HepG2 (cell line): ENCODE data around the gene CYP11A1. TPM values are rescaled to one million over a fixed set of nuclear protein-coding genes. Genes with fewer than 3 reads are reported as not detected.

Experiments used
- ATAC-seq: fragments of 200-7000 bp; cut with Tn5 transposase; 3 replicates; pipeline ENCODE4 v1.9.1; 2020; ENCODE audit warnings: mild to moderate bottlenecking, moderate library complexity
- BruUV-seq: library from RNA; stranded (reverse); fragments of 400-500 nt; replicated peaks from 2 replicates; lab custom pipeline; 2021; lab: Mats Ljungman, UMichigan
- CTCF ChIA-PET: fragments of 300-600 bp; formaldehyde crosslinking; extraction: SDS; loops from one replicate; lab custom pipeline; 2021; ENCODE audit warnings: low total read pairs, inconsistent platforms, low intra/inter-chr PET ratio; lab: Yijun Ruan, JAX
- POLR2A ChIA-PET: fragments of 350-600 bp; sonication (Branson Sonifier 250); formaldehyde crosslinking; loops from one replicate; lab custom pipeline; 2020; ENCODE audit warnings: antibody characterized with exemption, inconsistent platforms; lab: Yijun Ruan, JAX
- DNase-seq: peaks from one replicate; pipeline ENCODE4 v3.0.0-alpha.2; 2015; ENCODE audit warnings: low spot score
- FAIRE-seq: peaks from 3 replicates; lab custom pipeline; 2011; peaks lifted over from hg19 to GRCh38; lab: Jason Lieb, UNC
- H2AFZ ChIP-seq: one replicate; pipeline ENCODE4 v1.6.1; 2011; ENCODE audit warnings: low read length, inconsistent platforms
- H3K27ac ChIP-seq: fragments of 300-600 bp; 3 replicates; pipeline ENCODE4 v1.8.0; 2011; ENCODE audit warnings: mixed run types, mild to moderate bottlenecking, mixed read lengths, low read length, inconsistent platforms; ENCODE audit not compliant: insufficient read depth; ENCODE audit errors: extremely low read length
- H3K27me3 ChIP-seq, 2 experiments: fragments of 200-600 bp in 1 of 2; 2 replicates in 1 of 2; 3 replicates in 1 of 2; pipeline versions ENCODE4 v1.6.0 to v1.8.0; 2011; ENCODE audit warnings: low read length in 2 of 2, mild to moderate bottlenecking in 2 of 2, moderate library complexity in 2 of 2, inconsistent platforms in 1 of 2; ENCODE audit not compliant: insufficient read depth in 2 of 2, control insufficient read depth in 1 of 2
- H3K36me3 ChIP-seq, 2 experiments: fragments of 200-600 bp in 1 of 2; replicated peaks in 1 of 2; 2 replicates in 1 of 2; 3 replicates in 1 of 2; pipeline versions ENCODE4 v1.5.1 to v1.8.0; 2011; ENCODE audit warnings: low read length in 2 of 2, inconsistent platforms in 1 of 2; ENCODE audit not compliant: insufficient read depth in 2 of 2, control insufficient read depth in 1 of 2
- H3K4me1 ChIP-seq: 2 replicates; pipeline ENCODE4 v1.5.1; 2012; ENCODE audit warnings: low read length, inconsistent platforms; ENCODE audit not compliant: insufficient read depth
- H3K4me2 ChIP-seq: 2 replicates; pipeline ENCODE4 v1.6.0; 2011; ENCODE audit warnings: low read depth, low read length, inconsistent platforms
- H3K4me3 ChIP-seq, 3 experiments: fragments of 200-600 bp in 1 of 3; sonication (generic), shearing (Covaris generic) in 1 of 3; replicated peaks in 1 of 3; 2 replicates each; pipeline ENCODE4 v1.5.1; 2011 to 2016; ENCODE audit warnings: low read length in 3 of 3, inconsistent platforms in 2 of 3, low read depth in 2 of 3, mild to moderate bottlenecking in 2 of 3, control low read depth in 1 of 3, mixed read lengths in 1 of 3; ENCODE audit not compliant: insufficient read depth in 1 of 3
- H3K79me2 ChIP-seq: one replicate; pipeline ENCODE4 v1.6.1; 2011; ENCODE audit warnings: low read length, inconsistent platforms; ENCODE audit not compliant: insufficient read depth
- H3K9ac ChIP-seq: 2 replicates; pipeline ENCODE4 v1.6.0; 2011; ENCODE audit warnings: mild to moderate bottlenecking, low read depth, low read length, inconsistent platforms; ENCODE audit not compliant: insufficient read depth
- H3K9me3 ChIP-seq: 2 replicates; pipeline ENCODE4 v1.5.1; 2012; ENCODE audit warnings: mild to moderate bottlenecking, low read length
- H4K20me1 ChIP-seq: 2 replicates; pipeline ENCODE4 v1.6.0; 2011; ENCODE audit warnings: inconsistent platforms, mild to moderate bottlenecking, low read length, moderate library complexity; ENCODE audit not compliant: insufficient read depth
- HNRNPH1 ChIP-seq: fragments of 200-400 bp; formaldehyde crosslinking; optimal IDR thresholded peaks from 2 replicates; pipeline ENCODE3; 2017; ENCODE audit warnings: mild to moderate bottlenecking, low read depth, low read length
- KDM3A ChIP-seq: IDR thresholded peaks from 2 replicates; pipeline ENCODE4 v1.6.1; 2018; ENCODE audit warnings: low read depth, missing compliant biosample characterization
- POLR2G ChIP-seq: fragments of 200-400 bp; formaldehyde crosslinking; IDR thresholded peaks from 2 replicates; pipeline ENCODE4 v1.6.1; 2018; ENCODE audit warnings: mild to moderate bottlenecking, low read depth, low read length, moderate library complexity
- SALL1 ChIP-seq: sonication (generic); formaldehyde crosslinking; IDR thresholded peaks from 2 replicates; pipeline ENCODE4 v1.8.0; 2022; ENCODE audit warnings: mild to moderate bottlenecking, missing genetic modification reagents
- TFAP4 ChIP-seq: sonication (generic); IDR thresholded peaks from 2 replicates; pipeline ENCODE4 v1.6.1; 2016; ENCODE audit warnings: low read depth, borderline replicate concordance
- ZBTB40 ChIP-seq, 2 experiments: fragments of 450-650 bp in 1 of 2; sonication (generic) in 1 of 2; formaldehyde crosslinking in 1 of 2; IDR thresholded peaks; 2 replicates each; pipeline versions ENCODE4 v1.6.1 to v1.8.0; 2016 to 2022; ENCODE audit warnings: antibody characterized with exemption in 1 of 2, mild to moderate bottlenecking in 1 of 2, missing genetic modification reagents in 1 of 2
- ZFP36 ChIP-seq: fragments of 150-350 bp; IDR thresholded peaks from 2 replicates; pipeline ENCODE4 v1.6.1; 2018; ENCODE audit warnings: borderline replicate concordance, low read length, low read depth; ENCODE audit not compliant: partially characterized antibody
- ZNF264 ChIP-seq: sonication (generic); formaldehyde crosslinking; IDR thresholded peaks from 2 replicates; pipeline ENCODE4 v1.4.0; 2020; ENCODE audit warnings: missing genetic modification reagents
- ZNF33B ChIP-seq: sonication (generic); formaldehyde crosslinking; IDR thresholded peaks from 2 replicates; pipeline ENCODE4 v1.5.1; 2020; ENCODE audit warnings: mild to moderate bottlenecking, missing genetic modification reagents
- ZNF687 ChIP-seq: sonication (generic); formaldehyde crosslinking; IDR thresholded peaks from 2 replicates; pipeline ENCODE4 v1.5.1; 2020; ENCODE audit warnings: mild to moderate bottlenecking, missing genetic modification reagents, moderate library complexity
- WGBS: methylation state at CpG from one replicate; pipeline ENCODE4 v1.1.6; 2017; ENCODE audit warnings: low lambda C conversion rate; 5-methylcytosine and 5-hydroxymethylcytosine counted together
- in situ Hi-C: cut with HindIII; loops from 2 replicates; pipeline ENCODE4 v1.10.0; 2017; ENCODE audit warnings: low pct_unique_long_range_greater_than_20kb; ENCODE audit not compliant: extremely low pct_ligation_motif_present
- intact Hi-C: fragments of 100-400 bp; cut with micrococcal nuclease; formaldehyde crosslinking; loops from one replicate; pipeline ENCODE4 v1.10.0; 2022; ENCODE audit not compliant: unreplicated experiment
- polyA plus RNA-seq, 8 experiments: library from polyadenylated mRNA; depleted of rRNA in 3 of 8; stranded (reverse) in 7 of 8; unstranded in 1 of 8; fragments of >200 nt; fragmentation: Illumina TruSeq in 4 of 8; extraction: Trizol in 4 of 8; gene quantifications; 2 replicates each; pipeline versions ENCODE4 v1.2.1 to v1.2.3, GENCODE V29; 2011 to 2016; ENCODE audit warnings: low read depth in 4 of 8, missing spikeins in 1 of 8, mixed read lengths in 1 of 8; ENCODE audit not compliant: insufficient read depth in 1 of 8
- total RNA-seq, 5 experiments: library from RNA; depleted of rRNA; stranded (reverse); fragments of >200 nt; fragmentation: Illumina TruSeq; extraction: Trizol; gene quantifications; 2 replicates each; pipeline ENCODE4 v1.2.3, GENCODE V29; 2016; ENCODE audit warnings: low read depth in 1 of 5

The CYP11A1 gene
- total and polyA plus RNA-seq, 2 of the 13 experiments (the other 11 are each of a cell fraction or from before 2014, with no cell fraction given), result 0.66 to 0.92 TPM

- BruUV-seq, result no TSS peak
- H2AFZ ChIP-seq, result no peak overlapping the region
- DNase-seq (no peak), FAIRE-seq (no peak), ATAC-seq (no peak)
- H3K27ac ChIP-seq, result no peak overlapping the region
- H4K20me1 ChIP-seq, result no peaks in the 10 kb centered on the region
- H3K9me3 ChIP-seq, result no peaks in the 10 kb centered on the region
- in situ Hi-C loops, result no loop called here
- H3K4me3 ChIP-seq, result no peak overlapping the region
- intact Hi-C loops, result no loop called here
- peaks cover 9% of the 10 kb centered on the region for H3K4me1 ChIP-seq
- H3K36me3 ChIP-seq, result no peaks in the 10 kb centered on the region
- no peaks in the 10 kb centered on the region for H3K79me2 ChIP-seq
- H3K9ac ChIP-seq, result no peak overlapping the region
- peaks cover 15 to 33% of the 10 kb centered on the region in 2 experiments; a peak in 3 of 5 replicates for H3K27me3 ChIP-seq
- WGBS, result 50% methylated on average over 6 of the region's 9 CpGs
- ChIA-PET CTCF (interaction anchor here (2.4 kb wide), 1 partner anchor 10 kb away, joined by 16 read pairs; no protein-coding TSS in a partner anchor), POLR2A (no interaction called here)
- no peak overlapping the region for H3K4me2 ChIP-seq
- TF ChIP-seq ZNF687 (CRISPR knock-in tag) (no peak), KDM3A (CRISPR knock-in tag) (no peak), ZBTB40 (IDR thresholded peaks at IDR 0.05) (no peak), ZBTB40 (CRISPR knock-in tag; IDR thresholded peaks at IDR 0.05) (no peak), SALL1 (CRISPR knock-in tag) (no peak), POLR2G (no peak), TFAP4 (no peak), HNRNPH1 (no peak), ZFP36 (no peak), ZNF33B (CRISPR knock-in tag) (no peak), ZNF264 (CRISPR knock-in tag) (no peak)
Measured at GRCh38 chr15:74312445-74313007, 54.9 kb downstream of the CYP11A1 start.
